ENCODE data around the gene KIF13A. TPM values are rescaled to one million over a fixed set of nuclear protein-coding genes. Genes with fewer than 3 reads are reported as not detected.
"Not testable (repeated sequence)": the region's sequence is repeated elsewhere in the genome, so short reads cannot be mapped to it uniquely, and the experiment has no call there.

KIF13A gene
- total RNA-seq, 4 donors from 2014 or later: 36.3 to 47.5 (median 38.1) TPM

GRCh38 chr6:17914651-17915050, 72.8 kb downstream of the KIF13A start:
- H3K4me1 ChIP-seq: peaks cover 0 to 9% (median 1%) of the 10 kb centered on the region in 4 donors
- intact Hi-C loops (cut with DNase I; ENCODE audit: low total_unique reads): no loop called here
- H3K27ac ChIP-seq: no peak overlapping the region
- no peak for DNase-seq
- H3K9me3 ChIP-seq: no peaks in the 10 kb centered on the region
- H3K4me3 ChIP-seq: no peak overlapping the region
- TF ChIP-seq CTCF (IDR thresholded peaks at IDR 0.05): no peak
- no peak for TF ChIP-seq POLR2A (IDR thresholded peaks at IDR 0.05)
- no peak for TF ChIP-seq POLR2AphosphoS5 (IDR thresholded peaks at IDR 0.05)
- TF ChIP-seq EP300 (IDR thresholded peaks at IDR 0.05; ENCODE audit: low read depth): no peak
- in situ Hi-C loops (cut with MboI; ENCODE audit: low pct_ligation_motif_present in 1 of 4, low pct_unique_long_range_greater_than_20kb in 1 of 4, low sequenced_read_pairs in 3 of 4): no loop called here
- no peaks in the 10 kb centered on the region for H3K27me3 ChIP-seq
- 82 to 84% methylated on average over 2 of the region's 2 CpGs for WGBS, 2 donors (ENCODE audit: low coverage in 1 of 2)
- H3K36me3 ChIP-seq: no peaks in the 10 kb centered on the region

GRCh38 chr6:17912521-17912920, 74.9 kb downstream of the KIF13A start:
- TF ChIP-seq CTCF (IDR thresholded peaks at IDR 0.05): no peak
- no peak for TF ChIP-seq POLR2AphosphoS5 (IDR thresholded peaks at IDR 0.05)
- no peak for TF ChIP-seq POLR2A (IDR thresholded peaks at IDR 0.05)
- TF ChIP-seq EP300 (IDR thresholded peaks at IDR 0.05; ENCODE audit: low read depth): no peak
- no peak for DNase-seq
- H3K9me3 ChIP-seq: no peaks in the 10 kb centered on the region
- H3K4me1 ChIP-seq: peaks cover 0 to 11% (median 2%) of the 10 kb centered on the region in 4 donors
- in situ Hi-C loops (cut with MboI; ENCODE audit: low pct_ligation_motif_present in 1 of 4, low pct_unique_long_range_greater_than_20kb in 1 of 4, low sequenced_read_pairs in 3 of 4): no loop called here
- no peak overlapping the region for H3K4me3 ChIP-seq
- H3K36me3 ChIP-seq: no peaks in the 10 kb centered on the region
- no peaks in the 10 kb centered on the region for H3K27me3 ChIP-seq
- no peak overlapping the region for H3K27ac ChIP-seq
- intact Hi-C loops (cut with DNase I; ENCODE audit: low total_unique reads): no loop called here

- H3K4me1 ChIP-seq: peaks cover 0 to 16% (median 3%) of the 10 kb centered on the region in 4 donors
- not testable (repeated sequence) for H3K4me3 ChIP-seq
These were observed 75.8 kb downstream of the KIF13A start for GRCh38 chr6:17911656-17912055.

GRCh38 chr6:17910189-17910588, 77.2 kb downstream of the KIF13A start:
- in situ Hi-C loops (cut with MboI; ENCODE audit: low pct_ligation_motif_present in 1 of 4, low pct_unique_long_range_greater_than_20kb in 1 of 4, low sequenced_read_pairs in 3 of 4): no loop called here
- TF ChIP-seq POLR2A (IDR thresholded peaks at IDR 0.05) (no peak), POLR2AphosphoS5 (IDR thresholded peaks at IDR 0.05) (no peak), EP300 (IDR thresholded peaks at IDR 0.05; ENCODE audit: low read depth) (no peak), CTCF (IDR thresholded peaks at IDR 0.05) (no peak)
- no peaks in the 10 kb centered on the region for H3K36me3 ChIP-seq

More at GRCh38 chr6:17911656-17912055, 75.8 kb downstream of the KIF13A start:
- H3K27me3 ChIP-seq; in situ Hi-C loops (cut with MboI; ENCODE audit: low pct_ligation_motif_present in 1 of 4, low pct_unique_long_range_greater_than_20kb in 1 of 4, low sequenced_read_pairs in 3 of 4); intact Hi-C loops (cut with DNase I; ENCODE audit: low total_unique reads); DNase-seq; H3K9me3 ChIP-seq; H3K27ac ChIP-seq; H3K36me3 ChIP-seq: not testable (repeated sequence)
- WGBS, 2 donors (ENCODE audit: low coverage in 1 of 2): 28 to 85% methylated on average over 2 to 11 of the region's 11 CpGs

GRCh38 chr6:17908831-17909230, 78.6 kb downstream of the KIF13A start:
- no peaks in the 10 kb centered on the region for H3K9me3 ChIP-seq
- in situ Hi-C loops (cut with MboI; ENCODE audit: low pct_ligation_motif_present in 1 of 4, low pct_unique_long_range_greater_than_20kb in 1 of 4, low sequenced_read_pairs in 3 of 4): no loop called here

More at GRCh38 chr6:17910189-17910588, 77.2 kb downstream of the KIF13A start:
- intact Hi-C loops (cut with DNase I; ENCODE audit: low total_unique reads): no loop called here
- H3K9me3 ChIP-seq: no peaks in the 10 kb centered on the region
- no peak for DNase-seq
- peaks cover 0 to 21% (median 3%) of the 10 kb centered on the region in 4 donors for H3K4me1 ChIP-seq
- no peaks in the 10 kb centered on the region for H3K27me3 ChIP-seq
- H3K4me3 ChIP-seq: no peak overlapping the region
- no peak overlapping the region for H3K27ac ChIP-seq
- WGBS, 2 donors (ENCODE audit: low coverage in 1 of 2): 48 to 64% methylated on average over 2 of the region's 2 CpGs

More at GRCh38 chr6:17908831-17909230, 78.6 kb downstream of the KIF13A start:
- Histone ChIP-seq H3K27me3 (no peaks in the 10 kb centered on the region), H3K4me3 (no peak overlapping the region), H3K36me3 (no peaks in the 10 kb centered on the region), H3K27ac (no peak overlapping the region), H3K4me1 (peaks cover 0 to 30% (median 7%) of the 10 kb centered on the region in 4 donors)
- intact Hi-C loops (cut with DNase I; ENCODE audit: low total_unique reads): no loop called here
- 92% methylated on average over 4 of the region's 4 CpGs; no CpG with 5 or more reads in 1 of the 2 donors for whole genome bisulfite sequencing, 2 donors (ENCODE audit: low coverage in 1 of 2)
- DNase-seq: no peak
- no peak for TF ChIP-seq CTCF (IDR thresholded peaks at IDR 0.05)
- no peak for TF ChIP-seq POLR2AphosphoS5 (IDR thresholded peaks at IDR 0.05)
- no peak for TF ChIP-seq EP300 (IDR thresholded peaks at IDR 0.05; ENCODE audit: low read depth)
- no peak for TF ChIP-seq POLR2A (IDR thresholded peaks at IDR 0.05)
